ENCODE data around the gene JMJD4. TPM values are rescaled to one million over a fixed set of nuclear protein-coding genes. Genes with fewer than 3 reads are reported as not detected.

Gene JMJD4
- total and polyA plus RNA-seq, 2 experiments from 2014 or later = 11.5 to 17.7 TPM

- no peak for DNase-seq (ENCODE audit: low spot score)
- Histone ChIP-seq H3K79me2 (replicated peaks; ENCODE audit: insufficient read depth) (0 out of 2 replicates have a peak, but pooled peaks cover 9% of the 10 kb centered on the region), H3K27ac (ENCODE audit: low read depth) (no peak overlapping the region), H3K4me1 (ENCODE audit: insufficient read depth) (no peaks in the 10 kb centered on the region), H4K20me1 (replicated peaks; ENCODE audit: insufficient read depth) (peaks cover 5% of the 10 kb centered on the region; the same call in 1 of the 2 replicates), H3K27me3 (ENCODE audit: insufficient read depth) (no peaks in the 10 kb centered on the region), H2AFZ (no peak overlapping the region), H3K9me2 (ENCODE audit: insufficient read depth) (no peaks in the 10 kb centered on the region), H3F3A (replicated peaks; ENCODE audit: low read depth) (no peaks in the 10 kb centered on the region), H3K36me3 (ENCODE audit: insufficient read depth) (no peaks in the 10 kb centered on the region), H3K4me3 (no peak overlapping the region), H3K4me2 (no peak overlapping the region)
- no peaks in the 10 kb centered on the region for H3K9me3 Mint-ChIP-seq
- no peak overlapping the region for H3K27ac Mint-ChIP-seq
- no peak overlapping the region for H3K4me3 Mint-ChIP-seq
- H3K4me1 Mint-ChIP-seq = no peaks in the 10 kb centered on the region; the same call in 2 of the 3 replicates
- no peak for TF ChIP-seq EZH2phosphoT487 (IDR thresholded peaks at IDR 0.05; ENCODE audit: unreplicated experiment)
- TF ChIP-seq CREB1 (CRISPR knock-in tag; IDR thresholded peaks at IDR 0.05; ENCODE audit: low read depth) = no peak
- no peak for TF ChIP-seq JUNB (IDR thresholded peaks at IDR 0.05; ENCODE audit: unreplicated experiment)
- no peak for TF ChIP-seq POLR2AphosphoS5 (IDR thresholded peaks at IDR 0.05; ENCODE audit: low read depth)
- TF ChIP-seq NANOG (IDR thresholded peaks at IDR 0.05; ENCODE audit: borderline replicate concordance) = no peak
- TF ChIP-seq EZH2 (IDR thresholded peaks at IDR 0.05; ENCODE audit: low read depth, unreplicated experiment) = no peak
- no peak for TF ChIP-seq ZNF462 (CRISPR knock-in tag; IDR thresholded peaks at IDR 0.05)
- TF ChIP-seq, protein P1, sequence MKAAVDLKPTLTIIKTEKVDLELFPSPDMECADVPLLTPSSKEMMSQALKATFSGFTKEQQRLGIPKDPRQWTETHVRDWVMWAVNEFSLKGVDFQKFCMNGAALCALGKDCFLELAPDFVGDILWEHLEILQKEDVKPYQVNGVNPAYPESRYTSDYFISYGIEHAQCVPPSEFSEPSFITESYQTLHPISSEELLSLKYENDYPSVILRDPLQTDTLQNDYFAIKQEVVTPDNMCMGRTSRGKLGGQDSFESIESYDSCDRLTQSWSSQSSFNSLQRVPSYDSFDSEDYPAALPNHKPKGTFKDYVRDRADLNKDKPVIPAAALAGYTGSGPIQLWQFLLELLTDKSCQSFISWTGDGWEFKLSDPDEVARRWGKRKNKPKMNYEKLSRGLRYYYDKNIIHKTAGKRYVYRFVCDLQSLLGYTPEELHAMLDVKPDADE (IDR thresholded peaks at IDR 0.05) = no peak
- no peak for TF ChIP-seq CTCF (conservative IDR thresholded peaks at IDR 0.05; ENCODE audit: low read depth in 2 of 2)
- TF ChIP-seq ZNF114 (CRISPR knock-in tag; IDR thresholded peaks at IDR 0.05) = no peak
- no peak for TF ChIP-seq STAT1 (IDR thresholded peaks at IDR 0.05; ENCODE audit: unreplicated experiment)
- TF ChIP-seq ZNF331 (CRISPR knock-in tag; IDR thresholded peaks at IDR 0.05; ENCODE audit: low read depth) = no peak
- TF ChIP-seq, protein P2, sequence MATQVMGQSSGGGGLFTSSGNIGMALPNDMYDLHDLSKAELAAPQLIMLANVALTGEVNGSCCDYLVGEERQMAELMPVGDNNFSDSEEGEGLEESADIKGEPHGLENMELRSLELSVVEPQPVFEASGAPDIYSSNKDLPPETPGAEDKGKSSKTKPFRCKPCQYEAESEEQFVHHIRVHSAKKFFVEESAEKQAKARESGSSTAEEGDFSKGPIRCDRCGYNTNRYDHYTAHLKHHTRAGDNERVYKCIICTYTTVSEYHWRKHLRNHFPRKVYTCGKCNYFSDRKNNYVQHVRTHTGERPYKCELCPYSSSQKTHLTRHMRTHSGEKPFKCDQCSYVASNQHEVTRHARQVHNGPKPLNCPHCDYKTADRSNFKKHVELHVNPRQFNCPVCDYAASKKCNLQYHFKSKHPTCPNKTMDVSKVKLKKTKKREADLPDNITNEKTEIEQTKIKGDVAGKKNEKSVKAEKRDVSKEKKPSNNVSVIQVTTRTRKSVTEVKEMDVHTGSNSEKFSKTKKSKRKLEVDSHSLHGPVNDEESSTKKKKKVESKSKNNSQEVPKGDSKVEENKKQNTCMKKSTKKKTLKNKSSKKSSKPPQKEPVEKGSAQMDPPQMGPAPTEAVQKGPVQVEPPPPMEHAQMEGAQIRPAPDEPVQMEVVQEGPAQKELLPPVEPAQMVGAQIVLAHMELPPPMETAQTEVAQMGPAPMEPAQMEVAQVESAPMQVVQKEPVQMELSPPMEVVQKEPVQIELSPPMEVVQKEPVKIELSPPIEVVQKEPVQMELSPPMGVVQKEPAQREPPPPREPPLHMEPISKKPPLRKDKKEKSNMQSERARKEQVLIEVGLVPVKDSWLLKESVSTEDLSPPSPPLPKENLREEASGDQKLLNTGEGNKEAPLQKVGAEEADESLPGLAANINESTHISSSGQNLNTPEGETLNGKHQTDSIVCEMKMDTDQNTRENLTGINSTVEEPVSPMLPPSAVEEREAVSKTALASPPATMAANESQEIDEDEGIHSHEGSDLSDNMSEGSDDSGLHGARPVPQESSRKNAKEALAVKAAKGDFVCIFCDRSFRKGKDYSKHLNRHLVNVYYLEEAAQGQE (IDR thresholded peaks at IDR 0.05; ENCODE audit: unreplicated experiment) = no peak
- no peak for ATAC-seq
- peaks cover 6% of the 10 kb centered on the region for H3K27me3 Mint-ChIP-seq (ENCODE audit: insufficient read depth, low read depth, poor library complexity)
- H3K36me3 Mint-ChIP-seq (ENCODE audit: low read depth) = peaks cover 29% of the 10 kb centered on the region
Observed at GRCh38 chr1:227768125-227768439, 33.0 kb upstream of the JMJD4 start.

Measured in GM23338 (cell line).